ENCODE results near the gene MAP2. TPM values are rescaled to one million over a fixed set of nuclear protein-coding genes. Genes with fewer than 3 reads are reported as not detected.

The MAP2 gene
- total RNA-seq, 3 donors from 2014 or later = 8.2 to 18.6 (median 11.5) TPM

GRCh38 chr2:209734805-209735204 lies 311.0 kb downstream of the MAP2 start:
- H3K9me3 ChIP-seq = no peaks in the 10 kb centered on the region
- intact Hi-C loops (cut with DNase I; ENCODE audit: low total_unique reads) = no loop called here
- H3K4me3 ChIP-seq = no peak overlapping the region
- H3K36me3 ChIP-seq = no peaks in the 10 kb centered on the region
- no peaks in the 10 kb centered on the region for H3K4me1 ChIP-seq
- TF ChIP-seq POLR2A (IDR thresholded peaks at IDR 0.05) = no peak
- no peak for TF ChIP-seq POLR2AphosphoS5 (IDR thresholded peaks at IDR 0.05)
- TF ChIP-seq CTCF (IDR thresholded peaks at IDR 0.05) = no peak
- no peak for DNase-seq (ENCODE audit: low spot score in 2 of 2)
- no peaks in the 10 kb centered on the region for H3K27me3 ChIP-seq
- H3K27ac ChIP-seq = no peak overlapping the region

- intact Hi-C loops (cut with DNase I; ENCODE audit: low total_unique reads) = no loop called here
- H3K4me1 ChIP-seq = no peaks in the 10 kb centered on the region
- no peaks in the 10 kb centered on the region for H3K36me3 ChIP-seq
- DNase-seq (ENCODE audit: low spot score in 2 of 2) = no peak
- TF ChIP-seq POLR2A (IDR thresholded peaks at IDR 0.05) = no peak
- no peak for TF ChIP-seq CTCF (IDR thresholded peaks at IDR 0.05)
- no peaks in the 10 kb centered on the region for H3K9me3 ChIP-seq
- no peaks in the 10 kb centered on the region for H3K27me3 ChIP-seq
- no peak overlapping the region for H3K4me3 ChIP-seq
- no peak overlapping the region for H3K27ac ChIP-seq
Observed at GRCh38 chr2:209741953-209742352, 318.1 kb downstream of the MAP2 start.

- Histone ChIP-seq H3K9me3 (no peaks in the 10 kb centered on the region), H3K4me3 (no peak overlapping the region), H3K36me3 (no peaks in the 10 kb centered on the region), H3K27me3 (no peaks in the 10 kb centered on the region), H3K27ac (no peak overlapping the region), H3K4me1 (no peaks in the 10 kb centered on the region)
- TF ChIP-seq CTCF (IDR thresholded peaks at IDR 0.05) (no peak), POLR2A (IDR thresholded peaks at IDR 0.05) (no peak), POLR2AphosphoS5 (IDR thresholded peaks at IDR 0.05) (no peak)
- intact Hi-C loops (cut with DNase I; ENCODE audit: low total_unique reads) = no loop called here
- no peak for DNase-seq (ENCODE audit: low spot score in 2 of 2)
Observed at GRCh38 chr2:209753020-209753419, 329.2 kb downstream of the MAP2 start.

GRCh38 chr2:209757163-209757562 lies 333.3 kb downstream of the MAP2 start:
- Histone ChIP-seq H3K4me1 (no peaks in the 10 kb centered on the region), H3K4me3 (no peak overlapping the region), H3K9me3 (peaks cover 0 to 4% of the 10 kb centered on the region in 2 donors), H3K27ac (no peak overlapping the region), H3K36me3 (no peaks in the 10 kb centered on the region), H3K27me3 (no peaks in the 10 kb centered on the region)
- no peak for DNase-seq (ENCODE audit: low spot score in 2 of 2)
- TF ChIP-seq CTCF (IDR thresholded peaks at IDR 0.05) (no peak), POLR2A (IDR thresholded peaks at IDR 0.05) (no peak), POLR2AphosphoS5 (IDR thresholded peaks at IDR 0.05) (no peak)
- intact Hi-C loops (cut with DNase I; ENCODE audit: low total_unique reads) = no loop called here

- Histone ChIP-seq H3K9me3 (peaks cover 0 to 4% of the 10 kb centered on the region in 2 donors), H3K4me1 (no peaks in the 10 kb centered on the region), H3K27ac (no peak overlapping the region), H3K36me3 (no peaks in the 10 kb centered on the region), H3K4me3 (no peak overlapping the region), H3K27me3 (no peaks in the 10 kb centered on the region)
- TF ChIP-seq POLR2A (IDR thresholded peaks at IDR 0.05) = no peak
- no peak for TF ChIP-seq CTCF (IDR thresholded peaks at IDR 0.05)
- no peak for TF ChIP-seq POLR2AphosphoS5 (IDR thresholded peaks at IDR 0.05)
- intact Hi-C loops (cut with DNase I; ENCODE audit: low total_unique reads) = no loop called here
- no peak for DNase-seq (ENCODE audit: low spot score in 2 of 2)
Observed at GRCh38 chr2:209761566-209761965, 337.7 kb downstream of the MAP2 start.
